Esophagus squamous epithelium (tissue), 5 donors: ENCODE data around the gene CA6. TPM values are rescaled to one million over a fixed set of nuclear protein-coding genes. Genes with fewer than 3 reads are reported as not detected.
"Not testable (repeated sequence)": the region's sequence is repeated elsewhere in the genome, so short reads cannot be mapped to it uniquely, and the experiment has no call there.

Experiments
- DNase-seq: peaks from one replicate; lab custom pipeline; 2025; lab: John Stamatoyannopoulos, UW
- H3K27ac ChIP-seq, 4 donors: fragments of 200-600 bp; sonication (generic); one replicate each; pipeline ENCODE4 v1.5.1; 2016 to 2019; ENCODE audit warnings: mild to moderate bottlenecking in 1 of 4
- H3K27me3 ChIP-seq, 4 donors: fragments of 200-600 bp; sonication (generic); 1 replicate in 3 of 4; 2 replicates in 1 of 4; pipeline versions ENCODE4 v1.5.1 to v1.6.0; 2017 to 2021; ENCODE audit warnings: antibody characterized with exemption in 1 of 4
- H3K36me3 ChIP-seq, 3 donors: fragments of 200-600 bp; sonication (generic); one replicate each; pipeline ENCODE4 v1.5.1; 2016 to 2019
- H3K4me1 ChIP-seq, 3 donors: fragments of 200-600 bp; sonication (generic); one replicate each; pipeline ENCODE4 v1.5.1; 2017 to 2019
- H3K4me3 ChIP-seq, 4 donors: fragments of 200-600 bp; sonication (generic); 1 replicate in 3 of 4; 2 replicates in 1 of 4; pipeline ENCODE4 v1.5.1; 2016 to 2019; ENCODE audit warnings: mild to moderate bottlenecking in 2 of 4, moderate library complexity in 1 of 4
- H3K9me3 ChIP-seq, 3 donors: fragments of 200-600 bp; sonication (generic); one replicate each; pipeline ENCODE4 v1.5.1; 2016 to 2019
- CTCF ChIP-seq, 6 experiments: fragments of 450-650 bp in 4 of 6; fragments of 200-600 bp in 2 of 6; sonication (generic) in 2 of 6; IDR thresholded peaks; one replicate each; pipeline ENCODE4 v1.5.1; 2016 to 2019; ENCODE audit warnings: antibody characterized with exemption in 6 of 6, mild to moderate bottlenecking in 4 of 6, moderate library complexity in 4 of 6
- POLR2A ChIP-seq, 4 donors: fragments of 450-650 bp; IDR thresholded peaks; one replicate each; pipeline ENCODE4 v1.6.1; 2017; ENCODE audit warnings: antibody characterized with exemption in 4 of 4, mild to moderate bottlenecking in 4 of 4, moderate library complexity in 3 of 4
- WGBS, 2 donors: methylation state at CpG; one replicate each; pipeline ENCODE4 v1.1.5; 2018; 5-methylcytosine and 5-hydroxymethylcytosine counted together
- intact Hi-C: fragments of 100-400 bp; cut with DNase I; formaldehyde crosslinking; loops from one replicate; pipeline ENCODE4 v1.15.0; 2022
- total RNA-seq, 4 donors: library from RNA; depleted of rRNA; stranded (reverse); fragments of >200 nt; gene quantifications; one replicate each; pipeline ENCODE4 v1.1.0, GENCODE V29; 2016
- donor health status: DM: yes; HTN: yes; CAD: no.

Gene CA6
- total RNA-seq, 4 donors from 2014 or later: not detected

- Histone ChIP-seq H3K36me3 (no peaks in the 10 kb centered on the region), H3K27ac (no peak overlapping the region), H3K27me3 (no peaks in the 10 kb centered on the region), H3K9me3 (no peaks in the 10 kb centered on the region), H3K4me3 (no peak overlapping the region), H3K4me1 (peaks cover 0 to 22% (median 10%) of the 10 kb centered on the region in 3 donors)
- TF ChIP-seq POLR2A (IDR thresholded peaks at IDR 0.05): no peak
- 41 to 52% methylated on average over 3 of the region's 3 CpGs for WGBS, 2 donors
- DNase-seq: no peak
- intact Hi-C loops: loop anchor here (5.0 kb wide), 1 partner anchor 72 kb away; no protein-coding TSS in a partner anchor
Measured at GRCh38 chr1:8915446-8915845, 30.2 kb upstream of the CA6 start.

GRCh38 chr1:8917536-8917935 is 28.1 kb upstream of the CA6 start:
- not testable (repeated sequence) for H3K27me3 ChIP-seq, H3K36me3 ChIP-seq, H3K27ac ChIP-seq, H3K4me3 ChIP-seq, H3K9me3 ChIP-seq, DNase-seq, H3K4me1 ChIP-seq
- intact Hi-C loops: loop anchor here (5.0 kb wide), 1 partner anchor 70 kb away; no protein-coding TSS in a partner anchor
- WGBS, 2 donors: 63 to 71% methylated on average over 4 to 10 of the region's 10 CpGs

- 92 to 97% methylated on average over 4 to 9 of the region's 9 CpGs for WGBS, 2 donors
- TF ChIP-seq CTCF (IDR thresholded peaks at IDR 0.05) (no peak), POLR2A (IDR thresholded peaks at IDR 0.05) (no peak)
- H3K4me3 ChIP-seq: no peak overlapping the region
- intact Hi-C loops: loop anchor here (5.0 to 10.0 kb wide), 2 partner anchors 74 to 182 kb away; no protein-coding TSS in a partner anchor
- DNase-seq: no peak
- no peaks in the 10 kb centered on the region for H3K27me3 ChIP-seq
- H3K9me3 ChIP-seq: no peaks in the 10 kb centered on the region
- H3K4me1 ChIP-seq: peaks cover 0 to 4% (median 0%) of the 10 kb centered on the region in 3 donors
- H3K36me3 ChIP-seq: no peaks in the 10 kb centered on the region
- H3K27ac ChIP-seq: no peak overlapping the region
Measured at GRCh38 chr1:8922962-8923361, 22.7 kb upstream of the CA6 start.

- intact Hi-C loops: loop anchor here (10.0 kb wide), 1 partner anchor 179 kb away; no protein-coding TSS in a partner anchor
- H3K4me1 ChIP-seq: no peaks in the 10 kb centered on the region
- H3K9me3 ChIP-seq: no peaks in the 10 kb centered on the region
- H3K27me3 ChIP-seq: no peaks in the 10 kb centered on the region
- TF ChIP-seq POLR2A (IDR thresholded peaks at IDR 0.05) (no peak), CTCF (IDR thresholded peaks at IDR 0.05) (no peak)
- no peaks in the 10 kb centered on the region for H3K36me3 ChIP-seq
- WGBS, 2 donors: 27 to 38% methylated on average over 2 of the region's 2 CpGs
- no peak for DNase-seq
- no peak overlapping the region for H3K27ac ChIP-seq
- no peak overlapping the region for H3K4me3 ChIP-seq
Measured at GRCh38 chr1:8925406-8925805, 20.3 kb upstream of the CA6 start.

- Histone ChIP-seq H3K27ac (no peak overlapping the region), H3K4me3 (no peak overlapping the region), H3K9me3 (no peaks in the 10 kb centered on the region), H3K27me3 (no peaks in the 10 kb centered on the region), H3K4me1 (no peaks in the 10 kb centered on the region), H3K36me3 (no peaks in the 10 kb centered on the region)
- DNase-seq: no peak
- intact Hi-C loops: loop anchor here (10.0 kb wide), 1 partner anchor 179 kb away; no protein-coding TSS in a partner anchor
- TF ChIP-seq POLR2A (IDR thresholded peaks at IDR 0.05) (no peak), CTCF (IDR thresholded peaks at IDR 0.05) (no peak)
- 87 to 91% methylated on average over 9 of the region's 9 CpGs for WGBS, 2 donors
Measured at GRCh38 chr1:8925960-8926359, 19.7 kb upstream of the CA6 start.

GRCh38 chr1:8926707-8927694 is 18.7 kb upstream of the CA6 start:
- H3K36me3 ChIP-seq: no peaks in the 10 kb centered on the region
- DNase-seq: no peak
- WGBS, 2 donors: 89 to 94% methylated on average over 9 to 12 of the region's 12 CpGs
- intact Hi-C loops: loop anchor here (10.0 kb wide), 1 partner anchor 178 kb away; no protein-coding TSS in a partner anchor
- no peak for TF ChIP-seq POLR2A (IDR thresholded peaks at IDR 0.05)
- TF ChIP-seq CTCF (IDR thresholded peaks at IDR 0.05): no peak
- H3K4me3 ChIP-seq: no peak overlapping the region
- no peaks in the 10 kb centered on the region for H3K27me3 ChIP-seq
- no peak overlapping the region for H3K27ac ChIP-seq
- no peaks in the 10 kb centered on the region for H3K9me3 ChIP-seq
- H3K4me1 ChIP-seq: no peaks in the 10 kb centered on the region
